Measurements from ENCODE around the gene POLR1A.

The POLR1A gene

GRCh38 chr2:86094229-86094628, 11.5 kb downstream of the POLR1A start:
- no peak for DNase-seq

- no peak for DNase-seq
These were observed 17.5 kb downstream of the POLR1A start for GRCh38 chr2:86087936-86088850.

DNA sequence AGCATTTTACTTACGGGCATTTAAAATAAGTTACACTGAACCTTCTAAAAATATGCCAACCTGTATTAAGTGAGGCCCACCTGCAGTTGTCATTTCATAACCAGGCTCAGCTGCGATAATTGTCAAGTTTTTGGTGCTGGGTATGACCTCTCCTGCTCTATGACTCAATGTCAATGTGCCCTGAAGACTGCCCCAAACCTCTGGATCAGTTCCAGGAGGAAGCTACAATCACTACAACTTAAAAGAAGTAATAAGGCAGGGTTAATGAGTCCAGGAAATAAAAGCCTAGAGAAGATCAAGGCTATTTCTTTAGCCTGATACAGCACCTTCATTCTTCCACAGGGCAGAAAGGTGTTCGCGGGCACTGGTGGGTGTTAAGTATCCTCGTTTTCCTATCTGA, 22.9 kb downstream of the POLR1A start:
- no peak for DNase-seq

- no peak for DNase-seq
These were observed 24.0 kb downstream of the POLR1A start for GRCh38 chr2:86081724-86082123.

GRCh38 chr2:86079981-86080911, 25.4 kb downstream of the POLR1A start:
- peak; percentile 39 to 61 for DNase-seq

DNA sequence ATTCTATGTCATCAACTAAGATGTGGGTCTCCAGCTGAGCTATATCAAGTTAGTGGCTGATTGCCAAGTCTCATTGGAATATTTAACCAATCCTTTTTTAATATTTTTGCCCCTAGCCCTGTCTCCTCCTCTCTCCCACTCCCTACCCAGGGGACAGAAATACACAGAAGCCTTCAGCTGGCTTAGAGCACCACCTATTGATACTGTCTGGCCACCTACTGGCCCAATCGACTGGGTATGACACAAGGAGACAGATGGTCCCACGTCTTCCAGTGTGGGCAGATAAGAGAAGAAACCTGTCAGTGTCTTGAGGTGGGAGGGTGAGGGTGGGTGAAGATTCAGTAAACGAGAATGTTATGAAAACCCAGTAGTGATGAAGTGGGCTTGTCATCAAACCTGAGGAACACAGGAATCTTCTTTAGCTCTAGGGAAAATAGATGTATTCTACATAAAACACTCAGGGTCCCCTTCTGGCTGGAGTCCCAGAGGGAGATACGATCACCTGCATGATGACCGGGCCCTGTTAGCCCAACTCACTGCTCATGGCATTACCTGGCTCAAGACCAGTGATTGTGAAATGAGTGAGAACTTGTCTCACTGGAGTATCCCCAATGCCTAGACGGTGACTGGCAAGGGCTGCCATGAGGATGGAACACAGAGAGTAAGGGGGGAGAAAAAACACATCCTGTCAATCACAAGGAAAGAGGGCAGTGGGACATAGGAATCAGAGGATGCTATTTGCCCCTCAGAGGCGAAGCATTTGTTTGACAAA, 26.7 kb downstream of the POLR1A start:
- peak; percentile 78 to 81 for DNase-seq

GRCh38 chr2:86075886-86076285, 29.8 kb downstream of the POLR1A start:
- DNase-seq = no peak

DNA sequence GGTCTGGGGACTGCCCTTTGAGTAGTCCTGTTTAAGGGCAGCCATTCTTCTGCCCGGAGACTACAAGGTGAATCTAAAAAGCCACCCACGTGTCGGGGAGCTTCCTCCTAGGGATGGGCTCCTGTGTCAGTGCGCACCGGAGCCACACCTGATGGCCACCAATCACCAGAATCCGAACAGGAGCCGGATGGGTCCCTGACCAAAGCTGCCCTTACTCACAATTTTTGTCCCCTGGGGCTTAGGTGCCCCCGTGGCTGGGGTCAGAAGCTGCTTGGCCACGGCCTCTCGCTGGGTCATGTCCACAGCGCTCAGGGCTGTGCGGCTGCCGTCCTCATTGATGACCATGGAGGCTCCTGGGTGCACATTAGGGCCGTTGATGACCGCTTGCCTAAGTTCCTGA, 30.9 kb downstream of the POLR1A start:
- DNase-seq = no peak

DNA sequence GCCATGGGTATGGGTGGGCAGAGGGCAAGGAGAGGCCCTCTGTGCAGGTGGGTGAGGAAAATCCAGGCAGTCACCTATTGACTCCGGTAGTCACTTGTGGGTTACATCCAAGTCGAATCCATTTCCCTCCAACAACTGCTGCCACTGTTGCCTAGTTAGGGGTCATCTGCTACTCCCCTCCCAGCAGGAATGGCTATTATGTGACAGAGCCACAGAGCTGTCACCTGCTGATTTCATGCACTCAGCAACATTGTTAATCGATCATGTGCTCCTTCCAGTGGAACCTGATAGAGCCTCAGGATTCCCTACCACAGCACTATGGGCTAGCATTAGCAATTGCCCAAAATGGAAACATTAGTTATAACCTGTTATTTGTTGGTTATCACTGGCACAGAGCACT, 31.4 kb downstream of the POLR1A start:
- DNase-seq = no peak

DNA sequence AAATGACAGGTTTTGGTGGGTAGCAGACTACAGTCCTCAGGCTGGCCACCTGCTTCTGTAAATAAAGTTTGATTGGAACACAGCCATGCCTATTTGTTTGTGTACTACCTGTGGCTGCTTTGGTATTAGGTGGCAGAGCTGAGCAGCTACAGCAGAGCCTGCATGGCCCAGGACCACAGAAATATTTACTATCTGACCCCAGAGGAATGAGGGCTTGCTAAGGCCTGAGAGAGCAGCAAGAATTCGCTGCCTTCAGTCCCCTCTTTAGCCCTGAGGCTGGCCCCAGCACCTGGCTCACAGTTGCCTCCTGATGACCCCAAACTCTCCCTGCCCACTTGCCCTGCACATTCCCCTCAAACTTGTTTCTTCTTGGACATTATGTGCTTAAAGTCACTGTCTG, 32.5 kb downstream of the POLR1A start:
- no peak for DNase-seq

DNA sequence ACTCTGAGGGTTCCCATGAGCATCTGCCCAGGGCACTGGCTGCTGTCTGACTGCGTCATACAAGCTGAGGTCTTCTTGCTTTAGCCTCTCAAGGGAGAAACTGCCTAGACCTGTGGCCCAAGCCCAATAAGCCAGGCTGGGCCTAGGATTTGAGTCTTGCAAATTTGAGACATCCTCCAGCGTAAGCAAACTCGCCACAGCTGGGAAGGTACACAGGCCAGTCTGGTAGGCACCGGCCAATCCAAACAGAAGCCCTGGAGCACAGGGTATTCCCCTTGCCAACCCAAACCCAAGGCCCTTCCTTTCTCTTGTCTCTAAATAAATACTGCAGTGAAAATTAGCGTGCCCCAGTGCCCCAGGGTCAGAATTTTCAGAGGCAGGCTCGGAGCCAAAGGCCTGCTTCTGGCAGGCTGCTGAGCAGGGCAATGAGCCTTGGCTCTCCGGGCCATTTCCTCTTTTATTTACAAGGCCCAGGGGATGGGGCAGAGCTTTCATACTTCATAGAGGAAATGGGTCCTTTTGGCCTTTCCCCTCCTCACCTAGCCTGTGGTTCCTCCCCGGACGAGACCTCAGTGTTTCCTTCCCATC, 33.3 kb downstream of the POLR1A start:
- peak; percentile 58 to 60 for DNase-seq

DNA sequence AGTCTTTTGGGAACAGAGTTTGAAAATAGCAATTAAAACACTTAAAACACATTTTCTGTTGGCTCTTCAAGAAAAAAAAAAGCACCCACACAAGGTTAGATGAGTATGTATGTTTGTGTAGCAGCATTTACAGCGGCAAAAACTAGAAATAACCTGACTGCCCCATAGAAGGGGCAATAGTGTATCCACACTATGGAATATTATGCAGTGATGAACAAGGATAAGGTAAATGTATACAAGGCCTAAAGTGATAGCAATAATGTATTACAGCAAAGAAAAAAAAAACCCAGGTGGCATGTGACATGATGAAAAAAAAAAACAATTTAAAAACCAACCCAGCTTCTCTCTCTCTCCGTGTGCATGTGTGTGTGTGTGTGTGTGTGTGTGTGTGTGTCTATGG, 34.8 kb downstream of the POLR1A start:
- DNase-seq = no peak

- DNase-seq = no peak
These were observed 35.8 kb downstream of the POLR1A start for GRCh38 chr2:86069783-86070339.

- no peak for DNase-seq
These were observed 36.5 kb downstream of the POLR1A start for GRCh38 chr2:86069091-86069685.

GRCh38 chr2:86068648-86069047, 37.0 kb downstream of the POLR1A start:
- DNase-seq = no peak

- no peak for DNase-seq
These were observed 37.5 kb downstream of the POLR1A start for GRCh38 chr2:86068136-86068588.

- no peak for DNase-seq
These were observed 38.8 kb downstream of the POLR1A start for GRCh38 chr2:86066915-86067314.

- no peak for DNase-seq
These were observed 39.6 kb downstream of the POLR1A start for GRCh38 chr2:86066007-86066578.

GRCh38 chr2:86065512-86065911, 40.2 kb downstream of the POLR1A start:
- DNase-seq = peak in 1 of 2 donors; percentile 34

- DNase-seq = no peak
These were observed 41.7 kb downstream of the POLR1A start for GRCh38 chr2:86064006-86064405.

- DNase-seq = no peak
These were observed 43.6 kb downstream of the POLR1A start for GRCh38 chr2:86062043-86062442.

Measured in hippocampal formation (tissue), 2 donors.